Measurements from ENCODE around the gene C3orf18. TPM values are rescaled to one million over a fixed set of nuclear protein-coding genes. Genes with fewer than 3 reads are reported as not detected.

C3orf18 gene
- total and polyA plus RNA-seq, 2 experiments from 2014 or later: 2.4 to 7.7 TPM

- ATAC-seq (no peak), DNase-seq (ENCODE audit: low spot score) (no peak)
- H3K27me3 Mint-ChIP-seq (ENCODE audit: insufficient read depth, low read depth, poor library complexity): peaks cover 3% of the 10 kb centered on the region
- Histone ChIP-seq H3K79me2 (replicated peaks; ENCODE audit: insufficient read depth) (peaks cover 2% of the 10 kb centered on the region; the same call in 1 of the 2 replicates), H3F3A (replicated peaks; ENCODE audit: low read depth) (peaks cover 1% of the 10 kb centered on the region), H2AFZ (no peak overlapping the region), H3K36me3 (ENCODE audit: insufficient read depth) (no peaks in the 10 kb centered on the region), H3K27ac (ENCODE audit: low read depth) (no peak overlapping the region), H3K9me2 (ENCODE audit: insufficient read depth) (no peaks in the 10 kb centered on the region), H3K4me2 (no peak overlapping the region), H3K27me3 (ENCODE audit: insufficient read depth) (no peaks in the 10 kb centered on the region), H3K4me1 (ENCODE audit: insufficient read depth) (no peaks in the 10 kb centered on the region; the same call in 1 of the 2 replicates), H3K4me3 (no peak overlapping the region), H4K20me1 (replicated peaks; ENCODE audit: insufficient read depth) (no peaks in the 10 kb centered on the region)
- H3K4me1 Mint-ChIP-seq: 0 out of 3 replicates have a peak, but pooled peaks cover 2% of the 10 kb centered on the region
- H3K9me3 Mint-ChIP-seq: no peaks in the 10 kb centered on the region
- H3K27ac Mint-ChIP-seq: no peak overlapping the region
- H3K36me3 Mint-ChIP-seq (ENCODE audit: low read depth): no peaks in the 10 kb centered on the region
- TF ChIP-seq STAT1 (IDR thresholded peaks at IDR 0.05; ENCODE audit: unreplicated experiment) (no peak), EZH2phosphoT487 (IDR thresholded peaks at IDR 0.05; ENCODE audit: unreplicated experiment) (no peak), CREB1 (CRISPR knock-in tag; IDR thresholded peaks at IDR 0.05; ENCODE audit: low read depth) (no peak), ZNF331 (CRISPR knock-in tag; IDR thresholded peaks at IDR 0.05; ENCODE audit: low read depth) (no peak), JUNB (IDR thresholded peaks at IDR 0.05; ENCODE audit: unreplicated experiment) (no peak), REST (IDR thresholded peaks at IDR 0.05; ENCODE audit: unreplicated experiment) (no peak), ZNF114 (CRISPR knock-in tag; IDR thresholded peaks at IDR 0.05) (no peak)
- TF ChIP-seq, protein P1, sequence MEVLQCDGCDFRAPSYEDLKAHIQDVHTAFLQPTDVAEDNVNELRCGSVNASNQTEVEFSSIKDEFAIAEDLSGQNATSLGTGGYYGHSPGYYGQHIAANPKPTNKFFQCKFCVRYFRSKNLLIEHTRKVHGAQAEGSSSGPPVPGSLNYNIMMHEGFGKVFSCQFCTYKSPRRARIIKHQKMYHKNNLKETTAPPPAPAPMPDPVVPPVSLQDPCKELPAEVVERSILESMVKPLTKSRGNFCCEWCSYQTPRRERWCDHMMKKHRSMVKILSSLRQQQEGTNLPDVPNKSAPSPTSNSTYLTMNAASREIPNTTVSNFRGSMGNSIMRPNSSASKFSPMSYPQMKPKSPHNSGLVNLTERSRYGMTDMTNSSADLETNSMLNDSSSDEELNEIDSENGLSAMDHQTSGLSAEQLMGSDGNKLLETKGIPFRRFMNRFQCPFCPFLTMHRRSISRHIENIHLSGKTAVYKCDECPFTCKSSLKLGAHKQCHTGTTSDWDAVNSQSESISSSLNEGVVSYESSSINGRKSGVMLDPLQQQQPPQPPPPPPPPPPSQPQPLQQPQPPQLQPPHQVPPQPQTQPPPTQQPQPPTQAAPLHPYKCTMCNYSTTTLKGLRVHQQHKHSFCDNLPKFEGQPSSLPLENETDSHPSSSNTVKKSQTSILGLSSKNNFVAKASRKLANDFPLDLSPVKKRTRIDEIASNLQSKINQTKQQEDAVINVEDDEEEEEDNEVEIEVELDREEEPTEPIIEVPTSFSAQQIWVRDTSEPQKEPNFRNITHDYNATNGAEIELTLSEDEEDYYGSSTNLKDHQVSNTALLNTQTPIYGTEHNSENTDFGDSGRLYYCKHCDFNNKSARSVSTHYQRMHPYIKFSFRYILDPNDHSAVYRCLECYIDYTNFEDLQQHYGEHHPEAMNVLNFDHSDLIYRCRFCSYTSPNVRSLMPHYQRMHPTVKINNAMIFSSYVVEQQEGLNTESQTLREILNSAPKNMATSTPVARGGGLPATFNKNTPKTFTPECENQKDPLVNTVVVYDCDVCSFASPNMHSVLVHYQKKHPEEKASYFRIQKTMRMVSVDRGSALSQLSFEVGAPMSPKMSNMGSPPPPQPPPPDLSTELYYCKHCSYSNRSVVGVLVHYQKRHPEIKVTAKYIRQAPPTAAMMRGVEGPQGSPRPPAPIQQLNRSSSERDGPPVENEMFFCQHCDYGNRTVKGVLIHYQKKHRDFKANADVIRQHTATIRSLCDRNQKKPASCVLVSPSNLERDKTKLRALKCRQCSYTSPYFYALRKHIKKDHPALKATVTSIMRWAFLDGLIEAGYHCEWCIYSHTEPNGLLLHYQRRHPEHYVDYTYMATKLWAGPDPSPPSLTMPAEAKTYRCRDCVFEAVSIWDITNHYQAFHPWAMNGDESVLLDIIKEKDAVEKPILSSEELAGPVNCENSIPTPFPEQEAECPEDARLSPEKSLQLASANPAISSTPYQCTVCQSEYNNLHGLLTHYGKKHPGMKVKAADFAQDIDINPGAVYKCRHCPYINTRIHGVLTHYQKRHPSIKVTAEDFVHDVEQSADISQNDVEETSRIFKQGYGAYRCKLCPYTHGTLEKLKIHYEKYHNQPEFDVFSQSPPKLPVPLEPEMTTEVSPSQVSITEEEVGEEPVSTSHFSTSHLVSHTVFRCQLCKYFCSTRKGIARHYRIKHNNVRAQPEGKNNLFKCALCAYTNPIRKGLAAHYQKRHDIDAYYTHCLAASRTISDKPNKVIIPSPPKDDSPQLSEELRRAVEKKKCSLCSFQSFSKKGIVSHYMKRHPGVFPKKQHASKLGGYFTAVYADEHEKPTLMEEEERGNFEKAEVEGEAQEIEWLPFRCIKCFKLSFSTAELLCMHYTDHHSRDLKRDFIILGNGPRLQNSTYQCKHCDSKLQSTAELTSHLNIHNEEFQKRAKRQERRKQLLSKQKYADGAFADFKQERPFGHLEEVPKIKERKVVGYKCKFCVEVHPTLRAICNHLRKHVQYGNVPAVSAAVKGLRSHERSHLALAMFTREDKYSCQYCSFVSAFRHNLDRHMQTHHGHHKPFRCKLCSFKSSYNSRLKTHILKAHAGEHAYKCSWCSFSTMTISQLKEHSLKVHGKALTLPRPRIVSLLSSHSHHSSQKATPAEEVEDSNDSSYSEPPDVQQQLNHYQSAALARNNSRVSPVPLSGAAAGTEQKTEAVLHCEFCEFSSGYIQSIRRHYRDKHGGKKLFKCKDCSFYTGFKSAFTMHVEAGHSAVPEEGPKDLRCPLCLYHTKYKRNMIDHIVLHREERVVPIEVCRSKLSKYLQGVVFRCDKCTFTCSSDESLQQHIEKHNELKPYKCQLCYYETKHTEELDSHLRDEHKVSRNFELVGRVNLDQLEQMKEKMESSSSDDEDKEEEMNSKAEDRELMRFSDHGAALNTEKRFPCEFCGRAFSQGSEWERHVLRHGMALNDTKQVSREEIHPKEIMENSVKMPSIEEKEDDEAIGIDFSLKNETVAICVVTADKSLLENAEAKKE (CRISPR knock-in tag; IDR thresholded peaks at IDR 0.05): no peak
- TF ChIP-seq, protein P2, sequence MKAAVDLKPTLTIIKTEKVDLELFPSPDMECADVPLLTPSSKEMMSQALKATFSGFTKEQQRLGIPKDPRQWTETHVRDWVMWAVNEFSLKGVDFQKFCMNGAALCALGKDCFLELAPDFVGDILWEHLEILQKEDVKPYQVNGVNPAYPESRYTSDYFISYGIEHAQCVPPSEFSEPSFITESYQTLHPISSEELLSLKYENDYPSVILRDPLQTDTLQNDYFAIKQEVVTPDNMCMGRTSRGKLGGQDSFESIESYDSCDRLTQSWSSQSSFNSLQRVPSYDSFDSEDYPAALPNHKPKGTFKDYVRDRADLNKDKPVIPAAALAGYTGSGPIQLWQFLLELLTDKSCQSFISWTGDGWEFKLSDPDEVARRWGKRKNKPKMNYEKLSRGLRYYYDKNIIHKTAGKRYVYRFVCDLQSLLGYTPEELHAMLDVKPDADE (IDR thresholded peaks at IDR 0.05): no peak
- no peak overlapping the region for H3K4me3 Mint-ChIP-seq
These were observed 7.8 kb upstream of the C3orf18 start for GRCh38 chr3:50575372-50575771.

Data from GM23338 (cell line).